H9 (cell line): ENCODE data around the gene MFSD2B. TPM values are rescaled to one million over a fixed set of nuclear protein-coding genes. Genes with fewer than 3 reads are reported as not detected.
A peak's percentile ranks its signal among the peaks of the same experiment; 100 is the strongest.

Experiments
- DNase-seq: peaks from one replicate; pipeline ENCODE4 v3.0.0-alpha.2; 2017
- H2AFZ ChIP-seq: one replicate; pipeline ENCODE4 v1.6.1; 2013; ENCODE audit warnings: mild to moderate bottlenecking, low read length, control low read depth, moderate library complexity
- H2AK5ac ChIP-seq: 2 replicates; pipeline ENCODE4 v1.6.1; 2013; ENCODE audit warnings: low read length, control low read depth, mixed read lengths; ENCODE audit not compliant: insufficient read length
- H2BK120ac ChIP-seq: one replicate; pipeline ENCODE4 v1.6.1; 2013; ENCODE audit warnings: low read depth, mild to moderate bottlenecking, low read length, control low read depth, inconsistent platforms; ENCODE audit not compliant: poor library complexity, severe bottlenecking
- H2BK12ac ChIP-seq: 2 replicates; pipeline ENCODE4 v1.6.1; 2013; ENCODE audit warnings: low read length, control low read depth, mixed read lengths, low read depth; ENCODE audit not compliant: insufficient read length
- H2BK15ac ChIP-seq: 2 replicates; pipeline ENCODE4 v1.6.1; 2013; ENCODE audit warnings: low read depth, low read length, control low read depth
- H2BK20ac ChIP-seq: one replicate; pipeline ENCODE4 v1.6.1; 2013; ENCODE audit warnings: low read depth, mild to moderate bottlenecking, low read length, control low read depth, inconsistent platforms; ENCODE audit not compliant: poor library complexity, severe bottlenecking
- H2BK5ac ChIP-seq: 2 replicates; pipeline ENCODE4 v1.6.1; 2013; ENCODE audit warnings: low read length, control low read depth, mixed read lengths; ENCODE audit not compliant: insufficient read length
- H3K14ac ChIP-seq: 2 replicates; pipeline ENCODE4 v1.6.1; 2013; ENCODE audit warnings: low read length, control low read depth; ENCODE audit not compliant: insufficient read depth
- H3K18ac ChIP-seq: 2 replicates; pipeline ENCODE4 v1.6.1; 2013; ENCODE audit warnings: low read depth, mild to moderate bottlenecking, mixed read lengths, low read length, control low read depth; ENCODE audit not compliant: insufficient read length
- H3K23ac ChIP-seq: 2 replicates; pipeline ENCODE4 v1.6.1; 2013; ENCODE audit warnings: low read length, control low read depth, mixed read lengths, low read depth; ENCODE audit not compliant: insufficient read length
- H3K23me2 ChIP-seq: 2 replicates; pipeline ENCODE4 v1.6.1; 2013; ENCODE audit warnings: low read depth, mild to moderate bottlenecking, mixed read lengths, low read length, control low read depth; ENCODE audit not compliant: insufficient read length, poor library complexity, severe bottlenecking
- H3K27ac ChIP-seq: 2 replicates; pipeline ENCODE4 v1.5.1; 2013; ENCODE audit warnings: low read length, control low read depth, mixed read lengths, low read depth; ENCODE audit not compliant: insufficient read length
- H3K27me3 ChIP-seq: 2 replicates; pipeline ENCODE4 v1.6.1; 2013; ENCODE audit warnings: low read length, control low read depth, inconsistent platforms; ENCODE audit not compliant: insufficient read depth
- H3K4ac ChIP-seq: 2 replicates; pipeline ENCODE4 v1.6.1; 2013; ENCODE audit warnings: low read depth, mild to moderate bottlenecking, control low read depth, inconsistent platforms, low read length, moderate library complexity
- H3K4me1 ChIP-seq: 2 replicates; pipeline ENCODE4 v1.6.1; 2013; ENCODE audit warnings: low read length, control low read depth, inconsistent platforms; ENCODE audit not compliant: insufficient read depth
- H3K4me2 ChIP-seq: 2 replicates; pipeline ENCODE4 v1.6.1; 2013; ENCODE audit warnings: low read length, control low read depth, mixed read lengths; ENCODE audit not compliant: insufficient read length, insufficient read depth
- H3K56ac ChIP-seq: 2 replicates; pipeline ENCODE4 v1.6.1; 2013; ENCODE audit warnings: low read depth, mild to moderate bottlenecking, mixed read lengths, low read length, control low read depth; ENCODE audit not compliant: insufficient read length
- H3K79me1 ChIP-seq: 2 replicates; pipeline ENCODE4 v1.6.1; 2013; ENCODE audit warnings: low read depth, mild to moderate bottlenecking, moderate library complexity, low read length, control low read depth, inconsistent platforms; ENCODE audit not compliant: insufficient read depth, poor library complexity, severe bottlenecking
- H3K79me2 ChIP-seq: 2 replicates; pipeline ENCODE4 v1.6.1; 2013; ENCODE audit warnings: low read length, control low read depth, inconsistent platforms; ENCODE audit not compliant: insufficient read depth
- H3K9ac ChIP-seq: 2 replicates; pipeline ENCODE4 v1.6.1; 2013; ENCODE audit warnings: low read length, control low read depth, mixed read lengths; ENCODE audit not compliant: insufficient read length; ENCODE audit errors: extremely low read depth
- H3K9me3 ChIP-seq: one replicate; pipeline ENCODE4 v1.6.1; 2013; ENCODE audit warnings: low read depth, low read length, inconsistent platforms; ENCODE audit not compliant: control insufficient read depth
- H3T11ph ChIP-seq: one replicate; pipeline ENCODE4 v1.6.1; 2013; ENCODE audit warnings: mild to moderate bottlenecking, low read length, control low read depth, inconsistent platforms
- H4K20me1 ChIP-seq: one replicate; pipeline ENCODE4 v1.6.1; 2013; ENCODE audit not compliant: control insufficient read depth, insufficient read length, insufficient read depth
- H4K5ac ChIP-seq: 2 replicates; pipeline ENCODE4 v1.6.1; 2013; ENCODE audit warnings: low read depth, mild to moderate bottlenecking, mixed read lengths, low read length, control low read depth; ENCODE audit not compliant: insufficient read length
- H4K8ac ChIP-seq: replicated peaks from 2 replicates; pipeline ENCODE4 v1.6.1; 2013; ENCODE audit warnings: low read length, control low read depth, mixed read lengths, low read depth; ENCODE audit not compliant: insufficient read length
- H4K91ac ChIP-seq: 2 replicates; pipeline ENCODE4 v1.6.1; 2013; ENCODE audit warnings: low read depth, mild to moderate bottlenecking, moderate library complexity, mixed read lengths, low read length, control low read depth; ENCODE audit not compliant: insufficient read length
- H3K27ac Mint-ChIP-seq, 3 experiments: 2 replicates in 2 of 3; 3 replicates in 1 of 3; pipeline ENCODE4 v1.8.0; 2020 to 2021; ENCODE audit warnings: mixed read lengths in 3 of 3, mild to moderate bottlenecking in 1 of 3, moderate library complexity in 1 of 3
- H3K27me3 Mint-ChIP-seq: 2 replicates; pipeline ENCODE4 v1.8.0; 2021; ENCODE audit warnings: low read depth, mild to moderate bottlenecking, moderate library complexity, mixed read lengths
- H3K36me3 Mint-ChIP-seq, 3 experiments: 2 replicates in 2 of 3; 3 replicates in 1 of 3; pipeline ENCODE4 v1.8.0; 2020 to 2021; ENCODE audit warnings: low read depth in 3 of 3, mixed read lengths in 3 of 3; ENCODE audit not compliant: insufficient read depth in 1 of 3
- H3K4me1 Mint-ChIP-seq, 2 experiments: 2 replicates each; pipeline ENCODE4 v1.8.0; 2020; ENCODE audit warnings: mixed read lengths in 2 of 2
- H3K4me3 Mint-ChIP-seq, 2 experiments: 2 replicates in 1 of 2; 3 replicates in 1 of 2; pipeline ENCODE4 v1.8.0; 2020 to 2021; ENCODE audit warnings: mild to moderate bottlenecking in 2 of 2, mixed read lengths in 2 of 2, moderate library complexity in 1 of 2
- H3K9me3 Mint-ChIP-seq, 2 experiments: 2 replicates in 1 of 2; 3 replicates in 1 of 2; pipeline ENCODE4 v1.8.0; 2020; ENCODE audit warnings: mild to moderate bottlenecking in 2 of 2, mixed read lengths in 2 of 2, moderate library complexity in 1 of 2
- CTCF ChIP-seq: fragments of 200-600 bp; sonication (generic); conservative IDR thresholded peaks from 3 replicates; pipeline ENCODE4 v1.8.0; 2021; ENCODE audit warnings: antibody characterized with exemption, mild to moderate bottlenecking
- WGBS: extraction: QIAGEN DNeasy Blood & Tissue Kit; methylation state at CpG from one replicate; pipeline ENCODE4 v1.1.7; 2013; ENCODE audit warnings: missing lambda C conversion rate, low lambda C conversion rate, mixed read lengths; ENCODE audit not compliant: insufficient read length; ENCODE audit errors: extremely low coverage; 5-methylcytosine and 5-hydroxymethylcytosine counted together
- total RNA-seq: library from RNA; stranded (reverse); gene quantifications from 2 replicates; pipeline ENCODE4 v1.2.1, GENCODE V29; 2021

MFSD2B gene
- total RNA-seq, 1 experiment from 2014 or later: 1.3 TPM

DNA sequence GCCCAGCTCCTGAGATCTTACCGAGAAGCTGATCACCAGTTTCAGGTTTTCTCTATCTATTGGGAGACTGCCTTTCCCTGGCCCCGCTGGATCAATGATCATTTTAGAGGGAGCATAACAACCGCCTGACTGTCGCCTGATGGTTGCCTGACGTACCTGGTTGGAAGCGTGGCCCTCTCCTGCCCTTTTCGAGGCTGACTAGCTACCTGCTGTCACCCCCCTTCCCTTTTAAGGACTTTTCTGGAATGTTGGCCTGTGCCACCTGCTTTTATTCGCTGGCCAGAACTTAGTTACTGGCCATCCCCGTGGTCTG is 562 bp upstream of the MFSD2B start:
- Histone ChIP-seq H3K14ac (peak overlapping the region; percentile 95; the same call in 1 of the 2 replicates), H4K91ac (no peak overlapping the region), H3K9ac (no peak overlapping the region), H4K8ac (no peak overlapping the region), H3K4me1 (no peaks in the 10 kb centered on the region; the same call in 1 of the 2 replicates), H4K5ac (no peak overlapping the region), H2BK12ac (no peak overlapping the region), H3K79me2 (no peaks in the 10 kb centered on the region), H3K4me2 (peak overlapping the region; percentile 45), H3K56ac (no peak overlapping the region), H3K79me1 (no peaks in the 10 kb centered on the region), H3K23ac (no peak overlapping the region), H3K18ac (no peak overlapping the region), H3K27ac (no peak overlapping the region), H2BK120ac (no peak overlapping the region), H3K27me3 (no peaks in the 10 kb centered on the region; the same call in 1 of the 2 replicates), H3K9me3 (no peaks in the 10 kb centered on the region), H3K23me2 (no peaks in the 10 kb centered on the region), H3K4ac (no peak overlapping the region), H2AK5ac (no peak overlapping the region), H4K20me1 (no peaks in the 10 kb centered on the region), H2BK15ac (no peak overlapping the region), H2AFZ (no peak overlapping the region), H2BK5ac (no peak overlapping the region), H3T11ph (no peak overlapping the region), H2BK20ac (no peak overlapping the region)
- DNase-seq: no peak
- H3K9me3 Mint-ChIP-seq: no peaks in the 10 kb centered on the region
- H3K36me3 Mint-ChIP-seq: no peaks in the 10 kb centered on the region; a peak in 1 of 7 replicates
- H3K4me3 Mint-ChIP-seq: peak overlapping the region; percentile 60 to 62; a peak in 4 of 5 replicates
- peaks cover 15% of the 10 kb centered on the region for H3K27me3 Mint-ChIP-seq
- H3K27ac Mint-ChIP-seq: peak overlapping the region in 1 of 3 experiments; percentile 85; a peak in 1 of 7 replicates
- WGBS: no CpG with 5 or more reads among the region's 9 CpGs
- peaks cover 20 to 21% of the 10 kb centered on the region in 2 experiments for H3K4me1 Mint-ChIP-seq
- no peak for TF ChIP-seq CTCF
